ENCODE measurements around the gene RGS3. TPM values are rescaled to one million over a fixed set of nuclear protein-coding genes. Genes with fewer than 3 reads are reported as not detected.

The RGS3 gene
- polyA plus RNA-seq, 2 of the 4 experiments (the other 2 are of a cell fraction), result 19.6 to 22.9 TPM

- no peak for TF ChIP-seq TFCP2L1 (CRISPR knock-in tag; IDR thresholded peaks at IDR 0.05)
Measured at GRCh38 chr9:113471143-113471542, 7.6 kb downstream of the RGS3 start (continued).

- TF ChIP-seq RAD21 (conservative IDR thresholded peaks at IDR 0.05 in 1 of 2, IDR thresholded peaks at IDR 0.05 in 1 of 2) (no peak), CBX8 (IDR thresholded peaks at IDR 0.05) (no peak), CTCF (IDR thresholded peaks at IDR 0.05) (no peak), GATA3 (IDR thresholded peaks at IDR 0.05; ENCODE audit: borderline replicate concordance) (no peak), CBX2 (IDR thresholded peaks at IDR 0.05; ENCODE audit: borderline replicate concordance, low read depth) (no peak), CHD4 (IDR thresholded peaks at IDR 0.05; ENCODE audit: borderline replicate concordance) (no peak), HDAC2 (IDR thresholded peaks at IDR 0.05) (no peak), POLR2A (IDR thresholded peaks at IDR 0.05; ENCODE audit: low read length) (no peak), SREBF2 (IDR thresholded peaks at IDR 0.05) (no peak), RCOR1 (IDR thresholded peaks at IDR 0.05; ENCODE audit: low read depth, low read length) (no peak), PBX3 (IDR thresholded peaks at IDR 0.05) (no peak), NPAS2 (CRISPR knock-in tag; IDR thresholded peaks at IDR 0.05; ENCODE audit: borderline replicate concordance) (no peak), E2F6 (IDR thresholded peaks at IDR 0.05; ENCODE audit: borderline replicate concordance, low read depth) (no peak), NR3C1 (IDR thresholded peaks at IDR 0.05) (no peak), HMGXB4 (CRISPR knock-in tag; IDR thresholded peaks at IDR 0.05; ENCODE audit: borderline replicate concordance) (no peak), ZSCAN20 (CRISPR knock-in tag; IDR thresholded peaks at IDR 0.05) (no peak), POLR2AphosphoS2 (conservative IDR thresholded peaks at IDR 0.05; ENCODE audit: low read length) (no peak), BCL3 (IDR thresholded peaks at IDR 0.05) (no peak), PHF8 (IDR thresholded peaks at IDR 0.05; ENCODE audit: borderline replicate concordance, low read depth) (no peak), FOSB (CRISPR knock-in tag; IDR thresholded peaks at IDR 0.05) (no peak)
- no peaks in the 10 kb centered on the region; the same call in 2 of the 3 replicates for H3K9me3 ChIP-seq
- no peak overlapping the region for H3K4me3 ChIP-seq
- DNase-seq (ENCODE audit: low read depth in 1 of 2, low spot score in 1 of 2) (no peak), FAIRE-seq (no peak), ATAC-seq (no peak)
- no peak overlapping the region for H3K27ac ChIP-seq
- POLR2A ChIA-PET, result no interaction called here
- peaks cover 11% of the 10 kb centered on the region; the same call in 1 of the 3 replicates for H3K4me1 ChIP-seq
- 89% methylated on average over 6 of the region's 6 CpGs for WGBS (ENCODE audit: missing lambda C conversion rate)
- no peak overlapping the region for H3K4me2 ChIP-seq
- CTCF ChIA-PET, result interaction anchor here (0.8 to 2.3 kb wide), 3 partner anchors 25 to 187 kb away, joined by 3 to 9 read pairs (median 3); no protein-coding TSS in a partner anchor
Measured at GRCh38 chr9:113471566-113471965, 8.0 kb downstream of the RGS3 start.

All from A549 (cell line).